Stimulated activated CD4-positive, alpha-beta T cell treated with anti-CD3 and anti-CD28 coated beads, TNF-alpha, amount 100 ng/mL, for 4 hours (primary cell): ENCODE data around the gene CPSF3.

ENCODE experiments used
- DNase-seq, 3 experiments: peaks; one replicate each; pipeline ENCODE4 v3.0.0-alpha.2; 2020; ENCODE audit warnings: low read depth in 3 of 3

The CPSF3 gene

DNA sequence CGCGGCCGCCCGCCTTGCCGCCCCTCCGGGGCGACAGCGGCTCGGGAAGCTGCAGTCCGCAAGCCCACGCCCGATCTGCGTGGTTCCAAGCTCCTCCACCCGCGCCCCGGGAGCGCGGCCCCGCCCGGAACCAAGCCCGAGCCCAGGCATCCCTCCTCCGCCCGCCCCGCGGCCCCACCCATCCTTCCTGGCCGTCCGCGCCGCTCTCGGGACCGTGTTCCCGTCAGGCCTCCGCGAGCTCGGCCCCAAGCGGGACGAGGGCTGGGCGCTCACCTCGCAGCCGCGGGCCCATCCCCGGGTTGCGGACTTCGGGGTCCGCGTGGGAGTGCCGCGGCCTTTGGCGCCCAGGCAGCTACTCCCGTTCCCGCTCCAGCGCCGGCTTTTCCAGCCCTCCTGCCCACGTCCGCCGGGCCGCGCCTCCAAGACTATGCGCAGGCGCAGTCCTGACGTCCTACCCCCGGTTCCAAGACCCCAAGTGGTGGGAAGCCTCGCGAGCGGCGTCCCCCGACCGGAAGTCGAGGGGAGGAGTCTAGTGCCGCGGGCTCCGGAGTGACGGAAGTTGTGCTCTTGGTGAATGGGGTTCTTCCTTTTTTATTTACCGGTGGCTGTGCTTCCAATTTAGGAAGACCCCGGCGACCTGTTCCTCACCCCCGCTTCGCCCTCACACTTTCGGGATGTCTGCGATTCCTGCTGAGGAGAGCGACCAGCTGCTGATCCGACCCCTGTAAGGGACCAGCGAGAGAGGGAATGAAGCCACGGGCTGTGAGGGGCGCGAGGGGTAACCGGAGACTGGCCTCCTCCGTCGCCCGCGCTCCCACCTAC is at the start of gene CPSF3, which contains the start of gene ITGB1BP1:
Gene CPSF3 (plus strand): TSS at position 555 of the 822 bp plus-strand sequence. CDS start 120 bp downstream, at position 675.
Gene ITGB1BP1 (minus strand): TSS at position 429 of the 822 bp plus-strand sequence. CDS start 4,831 bp downstream, outside the sequence.
- peak; percentile 91 to 94 (median 94) for DNase-seq

DNA sequence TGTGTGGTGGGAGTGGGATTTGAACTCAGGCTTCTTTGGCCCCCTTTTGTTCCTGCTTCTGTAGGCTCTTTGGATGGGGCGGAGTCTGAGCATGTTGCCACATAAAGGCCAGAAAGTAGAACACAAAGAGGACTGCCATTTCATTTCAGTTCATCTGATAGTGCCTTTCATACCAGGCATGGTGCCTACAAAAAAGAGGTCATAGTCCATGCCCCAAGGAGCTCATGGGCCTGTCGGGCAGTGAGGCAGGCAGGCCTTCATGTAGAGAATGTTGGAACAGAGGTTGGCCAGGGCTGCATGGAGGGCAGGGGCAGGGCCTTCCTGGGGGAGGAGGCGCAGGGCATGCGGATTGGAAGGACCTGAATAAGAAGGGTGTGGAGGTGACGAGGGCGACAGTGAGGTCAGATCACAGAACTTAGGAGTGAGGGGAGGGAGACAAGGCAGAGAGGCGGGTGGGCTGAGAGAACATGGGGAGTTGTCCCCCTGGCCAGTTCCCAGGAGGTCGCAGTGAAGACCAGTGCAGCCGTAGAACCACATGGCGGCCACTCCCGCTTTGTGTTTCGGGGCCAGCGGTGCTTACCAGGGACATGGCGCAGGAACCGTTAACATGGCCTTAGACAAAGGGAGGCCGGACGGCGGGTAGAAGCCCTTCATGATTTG is 49.3 kb upstream of the CPSF3 start:
- no peak for DNase-seq

DNA sequence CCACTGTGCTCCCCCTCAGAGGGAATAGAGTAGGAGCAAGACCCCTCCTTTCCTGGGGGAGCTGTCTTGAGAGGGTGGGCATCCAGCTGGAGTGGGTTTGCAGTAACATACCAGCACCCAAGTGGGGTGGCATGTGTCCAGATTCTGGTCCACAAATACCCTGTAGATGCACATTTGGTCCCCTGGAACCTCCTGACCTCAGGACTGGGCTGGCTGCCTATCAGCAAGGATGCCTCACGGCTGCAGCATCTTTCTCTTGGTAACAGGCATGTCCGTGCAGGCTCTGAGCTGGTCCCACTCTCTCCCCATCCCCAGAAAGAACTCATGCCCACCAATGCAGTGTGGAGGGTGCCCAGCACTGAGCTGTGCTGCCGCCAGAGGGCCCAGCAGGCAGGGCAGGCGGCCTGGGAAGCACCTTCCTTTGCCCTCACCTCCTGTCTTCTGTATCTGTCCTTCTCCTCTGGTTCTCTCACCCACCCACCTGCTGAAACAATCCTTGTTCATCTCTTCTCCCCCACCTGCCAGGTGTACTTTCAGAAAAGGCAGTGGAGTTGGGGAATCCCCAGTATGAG is 47.5 kb upstream of the CPSF3 start:
- no peak for DNase-seq

DNA sequence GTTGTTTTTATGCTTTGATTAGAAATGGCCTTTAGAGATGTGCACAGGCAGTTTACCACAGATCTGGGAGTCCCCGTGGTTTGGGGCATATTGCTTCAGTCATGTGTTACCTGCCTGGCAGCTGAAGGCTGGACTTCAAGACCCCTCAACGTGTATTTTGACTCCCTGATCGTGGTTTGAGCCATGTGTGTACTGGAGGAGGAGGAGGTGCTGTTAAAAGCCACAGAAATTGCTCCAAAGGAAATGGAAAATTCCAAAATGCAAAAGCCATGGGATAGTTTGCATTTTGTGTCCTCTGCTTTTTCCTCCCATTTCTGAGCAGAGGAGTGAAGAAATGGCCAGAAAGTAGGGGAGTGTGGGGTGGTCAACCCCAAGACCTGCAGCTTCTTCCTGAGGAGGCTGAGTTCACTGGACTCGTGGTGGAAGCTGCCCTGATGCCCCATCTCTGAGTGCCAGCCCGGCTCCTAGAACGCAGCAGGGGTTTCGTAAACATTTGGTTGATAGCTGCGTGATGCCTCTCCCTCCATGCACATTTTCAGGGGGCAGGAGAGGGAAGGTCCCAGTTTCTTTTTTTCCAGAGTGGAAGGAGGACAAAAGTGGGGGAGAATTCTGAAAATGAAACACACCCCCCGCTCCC is 45.9 kb upstream of the CPSF3 start:
- DNase-seq, result no peak

DNA sequence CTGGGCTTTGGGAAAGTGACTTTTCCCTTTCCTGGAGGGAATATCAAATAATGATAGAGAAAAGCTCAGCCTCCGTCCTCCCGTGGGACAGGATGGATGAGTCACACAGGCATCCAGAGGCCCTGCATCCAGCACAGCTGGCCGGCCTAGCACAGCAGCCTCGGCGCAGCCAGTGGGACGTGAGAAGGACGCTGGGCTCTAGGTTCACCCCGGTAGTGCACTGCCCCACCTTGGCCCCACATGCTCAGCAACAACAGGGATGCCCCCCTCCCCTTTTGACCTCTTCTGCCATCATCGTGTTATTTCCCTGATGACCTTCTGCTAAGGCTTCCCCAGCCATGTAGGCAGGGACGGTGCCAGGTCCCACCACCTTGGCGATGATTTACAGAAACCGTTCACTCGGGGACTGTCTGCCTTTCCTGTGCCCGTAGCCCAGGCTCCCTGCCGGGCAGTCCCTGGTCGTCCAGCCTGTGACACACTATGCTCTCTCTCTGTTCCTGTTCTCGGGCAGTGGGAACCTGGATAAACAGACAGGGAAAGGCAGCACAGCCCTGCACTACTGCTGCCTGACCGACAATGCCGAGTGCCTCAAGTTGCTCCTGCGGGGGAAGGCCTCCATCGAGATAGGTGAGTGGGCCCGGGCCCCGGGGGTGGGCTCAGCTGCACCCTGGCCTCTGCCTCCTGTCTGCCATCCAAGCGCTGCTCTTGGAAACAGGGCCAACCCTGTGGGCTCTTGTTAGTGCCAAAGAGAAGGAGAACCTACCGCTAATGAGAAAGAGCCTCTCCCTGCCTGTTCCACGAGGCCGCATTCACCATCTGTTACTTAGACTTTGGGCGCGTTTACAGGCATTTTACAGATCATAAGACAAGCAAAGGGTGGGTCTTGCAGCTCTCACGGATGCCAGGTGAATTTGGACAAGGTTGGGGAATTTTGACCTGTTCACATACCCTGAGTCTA is 44.7 kb upstream of the CPSF3 start:
- DNase-seq, result no peak

DNA sequence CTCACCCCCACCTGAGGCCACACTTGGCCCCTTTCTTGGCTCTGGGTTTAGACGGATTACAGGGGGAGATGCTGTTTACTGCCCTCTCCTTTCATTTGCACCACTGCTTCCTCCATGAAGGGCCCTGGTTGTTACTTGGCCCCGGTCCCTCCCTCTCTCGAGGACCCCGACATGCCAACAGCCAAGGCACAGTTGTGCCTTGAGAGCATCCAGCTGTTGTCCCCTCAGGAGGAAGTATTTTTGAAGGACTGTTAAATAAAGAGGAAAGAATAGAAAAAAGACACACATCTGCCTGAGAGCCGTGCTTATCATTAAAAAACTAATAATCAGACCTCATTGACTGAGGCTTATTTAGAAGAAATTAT is 44.1 kb upstream of the CPSF3 start:
- DNase-seq, result no peak

DNA sequence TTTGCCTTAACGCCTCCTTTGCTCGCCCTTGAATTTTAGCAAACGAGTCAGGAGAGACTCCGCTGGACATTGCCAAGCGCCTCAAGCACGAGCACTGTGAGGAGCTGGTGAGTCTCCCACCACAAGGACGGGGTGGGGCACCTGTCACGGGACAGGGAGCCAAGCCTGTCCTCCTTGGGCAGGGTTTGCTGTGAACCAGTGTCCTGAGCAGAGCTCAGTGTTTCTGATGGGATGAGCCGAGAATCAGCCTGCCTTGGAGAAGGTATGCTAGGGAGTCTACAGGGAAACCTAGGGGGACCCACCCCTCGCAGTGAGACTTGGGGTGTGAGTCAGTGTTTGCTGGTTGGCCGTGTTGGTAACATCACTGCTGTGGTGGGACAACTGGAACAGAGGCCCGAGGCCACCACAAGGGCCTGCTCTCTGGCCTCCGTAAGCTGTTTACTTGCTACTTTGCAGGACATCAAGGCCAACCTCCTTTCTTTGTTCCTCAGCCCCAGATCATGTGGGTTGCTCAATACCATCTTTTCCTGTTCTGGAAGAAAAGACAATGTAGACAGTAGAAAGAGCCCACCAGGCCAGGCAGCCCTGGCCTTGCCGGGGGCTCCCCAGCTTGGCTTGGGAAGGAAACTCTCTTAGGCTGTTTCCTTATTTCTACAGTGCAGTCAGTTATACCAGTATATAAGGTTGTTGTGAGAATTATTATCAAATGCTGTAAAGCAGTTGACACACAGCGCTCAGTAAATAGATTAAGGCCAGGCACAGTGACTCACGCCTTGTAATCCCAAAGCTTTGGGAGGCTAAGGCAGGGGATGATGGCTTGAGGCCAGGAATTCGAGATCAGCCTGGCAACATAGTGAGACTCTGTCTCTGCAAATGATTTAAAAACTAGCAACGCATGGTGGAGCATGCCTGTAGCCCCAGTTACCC is 42.5 kb upstream of the CPSF3 start:
- no peak for DNase-seq

DNA sequence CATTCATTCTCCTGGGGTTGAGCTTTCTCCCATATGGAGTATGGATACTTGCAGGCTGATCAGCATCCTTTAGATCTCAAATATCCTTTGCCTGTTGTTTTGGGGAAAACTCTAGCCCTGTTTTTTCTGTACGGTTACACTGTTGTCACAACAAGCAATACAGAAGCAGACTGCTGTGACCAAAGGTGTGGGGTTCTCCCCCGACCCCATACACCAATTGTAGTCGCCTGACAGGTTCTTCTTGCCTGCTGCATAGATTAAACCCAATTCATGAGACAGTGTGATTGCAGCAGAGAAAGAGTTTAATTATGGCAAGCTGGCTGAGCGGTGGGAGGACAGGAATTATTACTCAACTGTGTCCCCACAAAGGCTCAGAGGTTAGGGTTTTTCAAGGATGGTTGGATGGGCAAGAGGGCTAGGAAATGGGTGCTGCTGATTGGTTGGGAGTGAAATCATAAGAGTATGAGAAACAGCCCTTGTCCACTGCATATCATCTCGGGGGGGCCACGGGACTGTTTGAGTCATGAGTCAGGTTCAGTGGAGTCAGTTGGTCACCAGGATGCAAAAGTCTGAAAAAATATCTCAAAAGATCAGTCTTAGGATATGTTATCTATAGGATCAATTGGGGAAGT is 40.7 kb upstream of the CPSF3 start:
- DNase-seq, result no peak

DNA sequence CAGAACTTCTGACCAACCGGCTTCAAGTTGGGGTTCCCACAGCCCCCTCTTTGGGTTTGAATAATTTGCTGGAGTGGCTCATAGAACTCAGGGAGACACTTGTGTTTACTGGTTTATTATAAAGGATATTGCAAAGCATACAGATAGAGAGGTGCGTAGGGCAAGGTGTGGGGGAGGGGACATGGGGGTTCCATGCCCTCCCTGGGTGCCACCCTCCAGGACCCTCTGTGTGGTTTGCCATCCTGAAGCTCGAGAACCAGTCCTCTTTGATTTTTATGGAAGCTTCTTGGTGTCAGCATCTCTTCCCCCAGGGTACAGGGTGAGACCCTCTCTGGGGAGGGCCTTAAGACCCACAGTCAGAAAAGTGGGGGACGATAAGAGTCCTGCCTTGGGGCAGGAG is 38.9 kb upstream of the CPSF3 start:
- no peak for DNase-seq

DNA sequence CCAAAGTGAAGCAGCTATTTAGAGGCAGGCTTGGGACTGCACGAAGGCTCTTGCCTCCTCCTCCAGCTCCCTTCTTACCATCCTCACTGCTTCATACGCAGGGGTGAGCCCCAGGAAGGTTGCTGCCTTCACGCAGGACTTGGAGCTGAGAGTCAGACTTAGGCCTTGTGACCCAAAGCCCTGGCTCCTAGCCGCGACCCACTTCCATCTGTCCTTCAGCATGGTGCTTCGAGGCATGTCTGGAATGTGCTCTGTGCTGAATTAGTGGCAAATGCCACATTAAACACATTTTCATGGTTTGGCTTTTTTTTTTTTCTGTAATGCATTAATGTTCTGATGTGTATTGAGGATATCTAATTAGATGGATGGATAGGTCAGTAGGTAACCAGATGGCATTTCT is 37.6 kb upstream of the CPSF3 start:
- DNase-seq, result no peak

DNA sequence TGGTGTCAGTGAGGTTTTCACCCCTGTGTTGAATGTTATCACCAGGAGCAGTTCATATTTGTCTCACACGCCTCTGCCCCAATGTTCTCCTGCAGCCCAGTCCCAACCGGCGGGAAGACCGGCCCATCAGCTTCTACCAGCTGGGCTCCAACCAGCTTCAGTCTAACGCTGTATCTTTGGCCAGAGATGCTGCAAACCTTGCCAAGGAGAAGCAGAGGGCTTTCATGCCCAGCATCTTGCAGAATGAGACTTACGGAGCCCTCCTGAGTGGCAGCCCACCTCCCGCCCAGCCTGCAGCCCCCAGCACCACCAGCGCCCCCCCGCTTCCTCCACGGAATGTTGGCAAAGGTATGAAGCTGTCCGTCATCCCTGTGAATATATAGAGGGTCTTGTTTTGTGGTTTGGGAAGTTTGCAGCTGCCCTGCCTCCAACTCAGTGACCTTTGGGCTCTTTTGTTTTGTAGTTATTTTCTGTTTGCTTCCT is 35.2 kb upstream of the CPSF3 start:
- DNase-seq, result no peak

DNA sequence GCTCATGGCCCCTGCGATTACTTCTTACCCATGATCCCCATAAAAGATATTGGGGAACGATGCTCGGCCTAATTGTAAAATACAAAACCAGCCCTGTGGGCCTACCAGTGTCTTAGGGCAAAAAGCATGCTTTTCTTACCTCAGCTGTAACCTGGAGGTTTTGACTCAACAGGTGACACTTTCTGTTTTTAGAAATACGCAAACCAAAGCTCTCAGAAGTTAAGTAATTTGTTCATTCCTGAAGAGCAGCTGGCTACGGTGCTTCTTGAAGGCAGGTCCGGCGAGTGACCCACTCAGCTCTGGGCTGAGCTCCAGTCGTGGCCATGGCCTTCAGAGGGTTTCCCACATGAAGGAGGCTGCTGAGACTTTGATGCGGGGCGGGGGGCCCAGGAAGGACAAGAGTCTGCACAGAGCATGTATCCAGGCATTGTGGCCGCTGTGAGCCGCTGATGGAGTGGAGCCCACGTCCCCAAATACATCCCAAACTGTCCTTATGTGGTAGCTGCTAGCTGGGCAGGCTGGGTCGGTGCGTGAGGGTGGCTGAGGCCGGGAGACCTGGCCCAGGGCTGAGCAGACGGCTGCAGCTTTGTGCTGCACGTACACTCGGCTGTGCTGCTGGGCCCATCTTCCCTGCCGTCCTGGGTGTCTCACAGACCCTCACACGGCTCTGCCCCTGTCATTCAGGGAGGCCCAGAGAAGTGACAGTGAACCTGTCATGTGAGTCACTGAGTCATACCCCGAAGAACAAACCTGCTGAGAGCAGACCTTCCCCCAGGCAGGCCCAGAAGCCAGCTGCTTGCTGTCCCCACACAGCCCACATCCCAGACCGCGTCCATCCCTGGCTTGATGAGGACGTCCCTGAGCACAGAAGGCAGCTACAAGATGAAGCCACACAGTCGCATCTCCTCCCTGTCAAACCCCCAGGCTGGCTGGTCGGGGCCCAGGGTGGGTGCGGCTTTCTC is 34.2 kb upstream of the CPSF3 start:
- DNase-seq, result no peak

DNA sequence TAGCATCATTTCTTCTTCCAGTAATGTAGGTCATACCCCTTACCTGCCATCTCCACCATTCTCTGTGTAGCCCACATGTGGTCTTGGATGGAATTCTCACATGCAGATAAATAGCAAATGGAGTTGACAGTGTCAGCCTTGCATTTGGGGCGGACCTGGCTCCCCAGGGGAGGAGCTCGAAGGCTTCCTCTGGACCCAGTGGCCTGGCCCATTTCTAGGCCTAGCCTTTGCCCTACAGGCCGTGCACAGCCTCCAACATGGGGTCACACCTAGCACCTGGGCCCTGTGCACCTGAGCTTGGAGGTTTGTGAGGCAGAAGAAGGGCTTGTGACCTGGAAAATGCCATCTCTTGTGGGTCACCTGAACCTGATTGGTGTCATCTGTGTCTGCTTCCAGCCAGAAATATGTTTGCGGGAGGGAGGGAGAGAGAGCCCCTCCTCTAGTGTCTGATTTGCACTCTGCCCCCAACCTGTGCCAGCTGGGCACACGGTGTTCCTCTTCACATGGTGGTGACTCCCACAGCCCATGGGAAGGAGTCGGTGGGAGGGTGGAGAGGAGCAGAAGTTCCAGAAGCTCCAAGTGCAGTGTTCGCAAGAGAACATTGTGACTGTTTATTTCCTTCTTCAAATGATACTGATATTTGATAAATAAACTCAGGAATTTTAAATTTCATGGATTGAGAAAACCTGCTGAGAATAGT is 33.2 kb upstream of the CPSF3 start:
- no peak for DNase-seq

DNA sequence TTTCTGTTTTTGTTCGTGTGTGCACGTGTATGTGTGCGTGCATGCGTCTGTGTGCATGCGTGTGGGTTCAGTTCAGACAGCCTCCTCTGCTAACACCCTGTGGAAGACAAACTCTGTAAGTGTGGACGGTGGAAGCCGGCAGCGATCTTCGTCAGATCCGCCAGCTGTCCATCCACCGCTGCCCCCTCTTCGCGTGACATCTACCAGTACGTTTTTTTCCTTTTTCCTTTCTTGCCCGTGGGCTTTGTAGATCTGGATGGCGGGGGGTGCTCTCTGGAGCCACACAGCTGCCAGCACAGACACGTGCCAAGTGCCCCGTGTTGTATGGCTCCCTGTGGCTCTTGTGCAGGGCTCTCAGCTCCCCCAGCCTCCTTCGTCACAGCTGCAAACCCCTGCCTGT is 32.5 kb upstream of the CPSF3 start:
- DNase-seq, result no peak

DNA sequence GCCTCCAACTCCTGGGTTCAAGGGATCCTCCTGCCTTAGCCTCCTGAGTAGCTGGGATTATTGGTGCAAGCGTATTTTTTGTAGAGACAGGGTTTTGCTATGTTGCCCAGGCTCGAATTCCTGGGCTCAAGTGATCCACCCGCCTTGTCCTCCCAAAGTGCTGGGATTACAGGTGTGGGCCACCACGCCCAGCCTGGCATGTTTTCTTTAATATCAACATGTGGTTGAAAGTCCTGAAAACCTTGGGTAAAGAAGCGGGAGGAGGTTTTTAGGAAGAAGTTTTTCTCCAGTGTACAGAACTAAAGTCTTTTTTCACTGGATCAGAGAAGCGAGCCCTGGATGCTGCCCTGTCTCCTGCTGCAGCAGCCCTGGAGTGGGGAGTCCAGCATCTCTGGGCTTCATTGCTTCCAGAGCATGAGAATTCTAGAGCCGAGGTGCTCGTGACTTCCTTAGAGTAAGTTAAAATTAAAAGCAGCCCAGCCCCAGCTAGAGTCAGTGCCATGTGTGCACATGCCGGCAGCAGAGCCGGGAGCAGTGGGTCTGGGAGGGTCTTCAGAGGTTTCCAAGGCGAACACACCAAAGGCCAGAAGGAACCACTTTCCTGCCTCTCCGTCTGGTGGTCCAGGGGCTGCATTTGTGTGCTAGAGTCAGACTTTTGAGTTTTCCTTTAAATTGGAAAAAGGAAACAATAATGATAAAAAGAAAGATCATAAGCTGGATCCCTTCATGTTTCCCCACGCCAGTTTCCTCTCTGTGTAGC is 31.3 kb upstream of the CPSF3 start:
- no peak for DNase-seq

DNA sequence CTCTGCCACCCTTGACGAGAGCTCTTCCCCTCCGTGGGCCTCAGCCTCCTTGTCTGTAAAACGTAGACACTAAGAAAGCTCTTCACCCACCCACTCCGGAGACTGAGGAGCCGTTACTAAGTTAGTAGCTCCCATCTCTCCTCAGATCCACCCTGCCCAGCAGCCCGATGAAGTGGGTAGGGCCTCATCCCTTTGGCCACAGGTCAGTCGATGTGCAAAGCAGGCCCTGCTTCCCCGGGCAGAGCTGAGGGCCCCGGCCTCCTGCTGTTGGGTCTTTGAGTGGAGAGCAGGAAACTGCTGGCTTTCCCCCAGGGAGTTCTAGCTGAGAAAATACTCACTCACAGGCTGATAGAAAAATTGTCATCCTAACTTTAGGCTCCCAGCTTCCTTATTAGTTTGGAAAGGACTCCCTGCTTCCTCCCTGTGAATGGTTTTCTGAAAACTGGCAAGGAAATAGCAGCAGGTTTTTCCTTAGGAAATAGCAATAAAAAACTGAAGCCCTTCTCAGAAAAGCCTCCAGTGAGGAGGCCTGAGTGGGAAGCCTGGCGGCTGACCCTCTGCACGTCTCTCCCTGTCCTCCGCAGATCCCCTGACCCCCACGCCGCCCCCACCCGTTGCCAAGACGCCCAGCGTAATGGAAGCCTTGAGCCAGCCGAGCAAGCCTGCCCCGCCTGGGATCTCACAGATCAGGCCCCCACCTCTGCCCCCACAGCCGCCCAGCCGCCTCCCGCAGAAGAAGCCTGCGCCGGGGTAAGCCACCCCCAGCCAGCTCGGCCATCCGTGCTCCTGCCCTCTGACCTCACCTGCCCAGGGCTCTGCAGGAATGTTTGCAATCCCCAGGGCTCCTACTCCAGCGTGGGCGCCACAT is 30.3 kb upstream of the CPSF3 start:
- no peak for DNase-seq
